RPMI8226 (cell line): ENCODE data around the gene AGAP1.

Source experiments
- DNase-seq: peaks from one replicate; pipeline ENCODE4 v3.0.0-alpha.2; 2015

Gene AGAP1

GRCh38 chr2:235612181-235612950 lies 118.5 kb downstream of the AGAP1 start:
- no peak for DNase-seq

- peak; percentile 23 for DNase-seq
Observed at GRCh38 chr2:235613649-235614048, 119.8 kb downstream of the AGAP1 start.

- DNase-seq = peak; percentile 82
Observed at GRCh38 chr2:235614176-235614860, 120.5 kb downstream of the AGAP1 start.

- no peak for DNase-seq
Observed at GRCh38 chr2:235614900-235615712, 121.3 kb downstream of the AGAP1 start.

- DNase-seq = no peak
Observed at GRCh38 chr2:235616885-235617284, 123.0 kb downstream of the AGAP1 start.

GRCh38 chr2:235618039-235618438 lies 124.2 kb downstream of the AGAP1 start:
- DNase-seq = no peak

GRCh38 chr2:235619544-235619943 lies 125.7 kb downstream of the AGAP1 start:
- no peak for DNase-seq

GRCh38 chr2:235621736-235622135 lies 127.9 kb downstream of the AGAP1 start:
- no peak for DNase-seq

GRCh38 chr2:235623111-235623510 lies 129.3 kb downstream of the AGAP1 start:
- no peak for DNase-seq

- no peak for DNase-seq
Observed at GRCh38 chr2:235623752-235624151, 129.9 kb downstream of the AGAP1 start.

GRCh38 chr2:235626658-235627057 lies 132.8 kb downstream of the AGAP1 start:
- DNase-seq = no peak

- no peak for DNase-seq
Observed at GRCh38 chr2:235627682-235628081, 133.8 kb downstream of the AGAP1 start.

- DNase-seq = no peak
Observed at GRCh38 chr2:235630718-235631296, 137.0 kb downstream of the AGAP1 start.

- no peak for DNase-seq
Observed at GRCh38 chr2:235634435-235635158, 140.8 kb downstream of the AGAP1 start.

- no peak for DNase-seq
Observed at GRCh38 chr2:235636546-235636945, 142.7 kb downstream of the AGAP1 start.

GRCh38 chr2:235637896-235638295 lies 144.1 kb downstream of the AGAP1 start:
- no peak for DNase-seq

GRCh38 chr2:235638541-235639427 lies 144.9 kb downstream of the AGAP1 start:
- DNase-seq = no peak

- DNase-seq = no peak
Observed at GRCh38 chr2:235639428-235639773, 145.6 kb downstream of the AGAP1 start.

GRCh38 chr2:235639885-235640284 lies 146.0 kb downstream of the AGAP1 start:
- no peak for DNase-seq

GRCh38 chr2:235640377-235640776 lies 146.5 kb downstream of the AGAP1 start:
- DNase-seq = no peak

GRCh38 chr2:235640926-235641723 lies 147.3 kb downstream of the AGAP1 start:
- DNase-seq = no peak
